Left hindlimb (tissue), 1 donor: ENCODE measurements around the gene IBTK.
"Not testable (repeated sequence)": the region's sequence is repeated elsewhere in the genome, so short reads cannot be mapped to it uniquely, and the experiment has no call there.

Experiments used
- DNase-seq: peaks from one replicate; pipeline ENCODE4 v3.0.0-alpha.2; 2018

IBTK gene

DNA sequence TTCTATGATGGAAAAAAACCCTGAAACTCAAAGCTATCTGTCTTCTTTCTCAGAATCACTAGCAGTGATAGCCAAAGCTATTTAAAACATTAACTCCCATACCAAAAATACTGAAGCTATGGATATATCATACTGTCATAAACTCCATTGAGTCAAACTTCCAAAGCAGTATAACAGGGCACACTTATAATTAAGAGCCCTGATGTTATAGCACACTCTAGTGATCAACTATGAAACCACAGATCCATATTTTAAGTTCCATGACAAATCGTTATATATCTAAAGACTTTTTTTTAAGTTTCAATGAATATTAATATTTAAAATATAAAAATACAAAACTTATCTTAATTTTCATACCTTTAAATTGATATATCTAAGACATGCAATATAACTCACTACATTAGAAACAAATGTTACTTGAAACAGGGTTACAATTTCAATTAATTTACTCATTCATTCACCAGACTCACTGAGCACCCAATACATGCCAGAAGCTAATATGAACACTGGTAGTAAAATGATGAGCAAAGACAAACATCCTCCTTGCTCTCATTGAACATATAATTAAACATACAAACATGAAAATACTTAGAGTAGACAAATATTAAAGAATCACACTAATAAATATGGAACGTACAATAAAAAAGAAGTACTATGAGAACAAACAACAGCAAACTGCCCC is 69.3 kb downstream of the IBTK start:
- no peak for DNase-seq

DNA sequence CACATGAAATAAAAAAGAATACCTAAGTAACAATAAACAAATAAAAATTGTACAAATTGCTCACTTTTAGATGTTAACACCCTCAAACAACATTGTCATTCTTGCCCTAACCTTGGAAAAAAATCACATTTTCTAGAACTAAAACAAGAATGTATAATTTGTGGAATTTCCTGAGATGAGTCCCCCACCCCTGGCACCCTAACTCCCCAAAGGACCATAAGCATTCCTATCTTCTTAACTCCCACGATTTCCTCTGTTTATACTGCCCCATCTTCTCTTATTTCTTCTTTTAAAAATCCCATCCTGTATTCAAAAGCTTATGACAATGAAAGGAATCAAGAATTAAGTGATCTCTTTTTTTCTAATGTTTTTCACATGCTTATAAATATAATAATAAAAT is 70.9 kb downstream of the IBTK start:
- no peak for DNase-seq

DNA sequence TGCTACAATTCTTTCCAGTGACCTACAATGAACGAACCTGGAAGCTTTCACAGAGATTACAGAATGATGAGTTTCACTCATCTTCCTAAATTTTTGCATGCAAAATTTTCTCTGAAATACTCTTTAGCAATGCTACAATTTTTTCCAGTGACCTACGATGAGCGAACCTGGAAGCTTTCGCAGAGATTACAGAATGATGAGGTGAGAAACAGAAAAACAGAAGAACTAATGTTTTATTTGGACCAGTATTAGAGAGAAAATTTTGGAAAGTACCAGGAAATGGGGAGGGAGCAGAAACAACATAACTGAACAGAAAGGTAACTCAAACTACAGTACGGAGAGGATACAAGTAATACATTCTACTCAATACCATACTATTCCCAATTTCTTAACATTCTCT is 75.0 kb downstream of the IBTK start:
- no peak for DNase-seq

DNA sequence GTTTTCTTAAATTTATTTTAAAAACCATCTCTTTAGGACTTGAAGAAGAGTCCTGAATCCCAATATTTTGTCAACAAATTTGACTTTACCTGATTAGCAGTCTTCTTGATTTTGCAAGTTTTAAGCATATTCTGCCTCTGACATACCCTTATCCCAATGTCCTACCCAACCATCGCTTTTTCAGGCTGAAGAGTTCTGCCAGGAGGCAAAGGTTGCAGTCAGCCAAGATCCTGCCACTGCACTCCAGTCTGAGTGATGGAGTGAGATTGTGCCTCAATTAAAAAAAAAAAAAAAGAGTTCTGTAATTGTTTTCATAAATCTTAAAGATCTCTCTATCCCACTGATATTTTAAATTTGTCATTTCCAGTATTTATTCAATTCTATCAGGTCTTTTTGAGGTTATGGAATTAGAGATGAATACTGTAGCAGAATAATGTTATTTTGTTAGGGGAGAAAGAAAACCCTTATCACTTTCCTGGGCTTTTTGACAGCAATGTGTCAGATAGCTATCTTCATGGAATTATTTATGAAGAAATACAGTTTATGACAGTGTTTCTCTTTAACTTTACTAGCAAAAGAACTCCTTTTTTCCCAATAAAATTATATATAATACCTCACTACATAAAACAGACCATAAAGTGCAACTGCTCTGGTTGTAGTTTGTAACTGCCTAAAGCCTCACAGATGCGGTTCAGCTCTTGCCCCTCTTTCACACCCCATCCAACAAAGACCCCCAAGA is 78.2 kb downstream of the IBTK start:
- no peak for DNase-seq

DNA sequence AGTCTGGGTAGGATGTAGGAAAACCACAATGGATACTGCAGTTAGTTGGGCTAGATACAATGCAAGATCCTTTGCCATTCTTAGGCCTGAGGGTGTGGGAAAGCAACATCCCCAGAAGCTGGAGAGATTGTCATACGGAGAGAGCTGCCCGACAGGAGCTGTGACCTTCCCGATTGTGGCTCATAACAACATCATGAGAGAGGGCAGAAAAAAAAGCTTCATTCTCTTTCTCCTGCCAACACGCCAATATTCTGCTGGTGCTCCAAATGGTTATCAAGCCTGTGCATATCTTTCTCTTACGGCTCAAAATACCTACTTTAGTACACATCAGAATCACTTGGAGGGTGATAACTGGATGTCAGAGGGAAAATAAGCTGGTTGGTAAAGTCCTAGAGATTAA is 81.1 kb downstream of the IBTK start:
- no peak for DNase-seq

DNA sequence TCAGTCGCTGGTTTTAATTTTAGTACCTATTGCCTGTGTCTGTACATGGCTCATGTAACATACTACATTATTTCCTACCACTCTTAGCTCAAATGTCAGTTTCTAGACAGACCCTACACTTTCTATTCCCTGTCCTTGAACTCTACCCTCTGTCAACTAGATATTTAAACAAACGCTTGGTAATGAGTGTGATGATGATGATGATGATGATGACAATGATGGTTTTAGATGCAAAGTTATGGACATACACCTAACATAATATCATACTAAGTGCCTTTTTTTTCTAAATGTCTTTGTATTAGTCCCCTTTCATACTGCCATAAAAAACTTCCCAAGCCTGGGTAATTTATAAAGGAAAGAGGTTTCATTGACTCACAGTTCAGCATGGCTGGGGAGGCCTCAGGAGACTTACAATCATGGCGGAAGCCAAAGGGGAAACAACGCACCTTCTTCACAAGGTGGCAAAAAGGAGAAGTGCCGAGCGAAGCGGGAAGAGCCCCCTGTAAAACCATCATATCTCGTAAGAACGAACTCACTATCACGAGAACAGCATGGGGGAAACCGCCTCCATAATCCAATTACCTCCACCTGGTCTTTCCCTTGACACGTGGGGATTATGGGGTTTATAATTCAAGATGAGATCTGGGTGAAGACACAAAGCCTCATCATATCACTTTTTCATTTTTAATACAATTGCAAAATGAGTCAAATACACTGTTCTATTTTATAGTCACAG is 87.1 kb downstream of the IBTK start:
- no peak for DNase-seq

DNA sequence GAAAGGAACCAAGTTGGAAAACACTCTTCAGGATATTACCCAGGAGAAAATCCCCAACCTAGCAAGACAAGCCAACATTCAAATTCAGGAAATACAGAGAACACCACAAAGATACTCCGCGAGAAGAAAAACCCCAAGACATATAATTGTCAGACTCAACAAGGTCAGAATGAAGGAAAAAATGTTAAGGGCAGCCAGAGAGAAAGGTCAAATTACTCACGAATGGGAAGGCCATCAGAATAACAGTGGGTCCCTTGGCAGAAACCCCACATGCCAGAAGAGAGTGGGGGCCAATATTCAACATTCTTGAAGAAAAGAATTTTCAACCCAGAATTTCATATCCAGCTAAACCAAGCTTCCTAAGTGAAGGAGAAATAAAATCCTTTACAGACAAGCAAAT is 94.8 kb downstream of the IBTK start:
- not testable (repeated sequence) for DNase-seq

DNA sequence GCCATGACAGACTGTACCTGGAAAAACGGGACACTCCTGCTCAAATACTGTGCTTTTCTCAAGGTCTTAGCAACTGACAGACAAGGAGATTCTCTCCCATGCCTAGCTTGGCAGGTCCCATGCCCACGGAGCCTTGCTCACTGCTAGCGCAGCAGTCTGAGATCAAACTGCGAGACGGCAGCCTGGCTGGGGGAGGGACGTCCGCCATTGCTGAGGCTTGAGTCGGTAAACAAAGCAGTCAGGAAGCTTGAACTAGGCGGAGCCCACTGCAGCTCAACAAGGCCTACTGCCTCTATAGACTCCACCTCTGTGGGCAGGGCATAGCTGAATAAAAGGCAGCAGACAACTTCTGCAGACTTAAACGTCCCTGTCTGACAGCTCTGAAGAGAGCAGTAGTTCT is 96.4 kb downstream of the IBTK start:
- DNase-seq: not testable (repeated sequence)

DNA sequence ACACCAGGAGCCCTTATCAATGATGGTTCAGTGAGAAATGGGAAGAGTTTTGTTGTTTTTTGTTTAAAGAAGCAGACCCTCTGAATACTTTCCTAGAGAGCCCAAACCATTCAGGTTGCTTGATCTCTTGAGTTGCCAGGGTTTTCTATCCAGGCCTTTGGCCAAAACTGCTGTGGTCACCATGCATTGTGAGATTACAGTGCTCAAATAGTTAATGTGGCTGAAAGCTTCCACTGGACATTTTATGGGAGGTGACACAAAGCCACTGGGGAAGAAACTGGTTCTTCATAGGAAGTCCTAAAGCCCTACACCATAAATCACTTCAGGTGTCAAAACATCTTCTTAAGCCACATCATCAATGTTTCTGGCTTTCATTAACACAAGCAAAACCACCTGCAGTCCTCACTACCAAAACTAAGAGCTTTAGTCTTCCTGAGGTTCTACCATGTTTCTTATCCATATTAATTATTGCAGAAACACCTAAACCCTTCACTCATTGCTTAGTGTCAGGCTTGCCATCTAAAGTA is 101.6 kb downstream of the IBTK start:
- DNase-seq: no peak

DNA sequence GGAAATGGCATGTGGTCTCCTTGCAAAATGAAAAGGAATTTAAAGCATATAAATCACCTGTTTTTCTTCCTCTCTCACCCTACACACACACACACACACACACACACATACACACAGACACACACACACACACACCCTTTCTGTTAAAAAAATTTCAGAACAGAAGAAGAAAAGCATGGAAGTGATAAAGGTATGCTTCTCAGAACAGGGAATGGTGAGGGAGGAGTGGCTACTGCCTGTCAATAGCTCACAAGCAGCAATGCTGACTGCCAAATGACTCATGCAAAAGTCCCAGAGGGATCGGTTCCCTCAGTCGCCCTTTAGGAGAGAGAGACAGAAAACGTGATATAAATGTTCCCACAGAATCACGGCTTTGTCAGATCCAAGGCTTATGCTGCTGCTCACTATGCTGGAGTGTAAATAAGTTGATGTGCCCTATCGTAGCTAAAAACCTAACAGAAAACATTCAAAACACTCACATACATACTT is 102.6 kb downstream of the IBTK start:
- peak; percentile 57 for DNase-seq

DNA sequence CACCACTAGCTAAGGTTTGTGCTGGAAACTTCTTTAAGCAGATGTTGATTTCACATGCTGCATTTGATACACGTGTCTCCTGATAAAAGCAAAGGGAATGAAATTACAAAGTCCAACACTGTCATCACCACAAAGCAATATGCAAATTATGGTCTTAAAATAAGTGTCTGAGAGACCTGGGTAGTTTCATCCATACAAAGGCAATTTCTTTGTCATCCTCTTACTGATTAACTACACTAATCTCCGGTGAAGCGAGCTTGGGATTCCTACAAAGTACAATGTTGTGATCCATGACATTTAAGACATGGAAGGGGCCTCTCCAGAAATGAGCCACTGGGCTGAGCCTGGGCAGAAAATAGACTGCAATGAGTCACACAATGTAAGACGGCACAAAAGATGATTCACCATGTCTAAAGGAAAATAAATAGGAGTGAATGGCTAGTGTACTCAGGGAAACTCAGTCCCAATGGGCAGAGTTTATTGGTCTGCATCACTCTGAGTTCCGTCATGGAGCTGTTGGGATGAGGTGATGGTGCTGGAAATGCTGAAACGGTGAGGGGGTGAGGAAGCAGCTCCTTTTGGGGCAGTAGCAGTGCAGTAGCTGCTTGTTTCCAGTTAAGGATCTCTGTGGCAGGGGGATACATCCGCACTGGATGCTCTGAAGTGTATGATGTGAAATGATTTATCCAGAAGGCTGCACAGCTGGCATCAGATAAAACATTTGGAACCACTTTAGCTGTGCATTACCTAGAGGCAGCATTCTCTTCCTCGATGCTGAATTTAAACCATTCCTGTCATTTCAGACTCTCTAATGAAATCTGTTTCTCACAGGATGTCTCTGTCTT is 103.3 kb downstream of the IBTK start:
- peak; percentile 78 for DNase-seq

DNA sequence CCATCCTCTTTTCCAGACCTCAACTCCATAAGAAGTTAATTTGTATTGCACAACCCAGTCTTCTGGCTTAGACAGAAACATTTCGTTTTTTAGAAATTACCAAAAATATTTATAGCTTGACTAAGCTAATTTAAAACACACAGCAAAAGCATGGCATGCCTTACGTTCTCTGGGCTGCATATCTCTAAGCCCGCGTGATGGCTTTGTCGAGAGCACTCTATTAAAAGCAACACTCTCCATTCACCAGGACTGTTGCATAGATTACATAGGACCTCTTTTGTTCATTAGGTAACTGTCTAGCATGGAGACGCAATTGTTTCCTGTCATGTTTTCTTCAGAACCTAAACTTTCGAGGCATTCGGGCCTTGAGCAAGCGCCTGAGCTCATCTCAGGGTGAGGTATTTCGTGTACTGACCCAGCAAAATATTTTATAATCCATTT is 104.5 kb downstream of the IBTK start:
- no peak for DNase-seq

DNA sequence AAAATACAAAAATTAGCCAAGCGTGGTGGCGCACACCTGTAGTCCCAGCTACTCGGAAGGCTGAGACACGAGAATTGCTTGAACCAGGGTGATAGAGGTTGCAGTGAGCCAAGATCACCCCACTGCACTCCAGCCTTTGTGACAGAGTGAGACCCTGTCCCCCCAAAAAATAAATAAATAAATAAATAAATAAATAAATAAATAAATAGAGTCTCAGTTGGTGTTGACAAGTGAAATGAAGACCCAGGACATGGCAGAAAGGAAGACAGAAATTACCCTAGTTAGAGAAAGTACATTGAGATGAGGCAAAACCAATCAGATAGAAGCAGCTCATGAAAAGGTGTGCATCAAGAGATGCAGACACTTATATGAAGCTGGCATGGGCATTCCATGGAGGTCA is 105.0 kb downstream of the IBTK start:
- no peak for DNase-seq

DNA sequence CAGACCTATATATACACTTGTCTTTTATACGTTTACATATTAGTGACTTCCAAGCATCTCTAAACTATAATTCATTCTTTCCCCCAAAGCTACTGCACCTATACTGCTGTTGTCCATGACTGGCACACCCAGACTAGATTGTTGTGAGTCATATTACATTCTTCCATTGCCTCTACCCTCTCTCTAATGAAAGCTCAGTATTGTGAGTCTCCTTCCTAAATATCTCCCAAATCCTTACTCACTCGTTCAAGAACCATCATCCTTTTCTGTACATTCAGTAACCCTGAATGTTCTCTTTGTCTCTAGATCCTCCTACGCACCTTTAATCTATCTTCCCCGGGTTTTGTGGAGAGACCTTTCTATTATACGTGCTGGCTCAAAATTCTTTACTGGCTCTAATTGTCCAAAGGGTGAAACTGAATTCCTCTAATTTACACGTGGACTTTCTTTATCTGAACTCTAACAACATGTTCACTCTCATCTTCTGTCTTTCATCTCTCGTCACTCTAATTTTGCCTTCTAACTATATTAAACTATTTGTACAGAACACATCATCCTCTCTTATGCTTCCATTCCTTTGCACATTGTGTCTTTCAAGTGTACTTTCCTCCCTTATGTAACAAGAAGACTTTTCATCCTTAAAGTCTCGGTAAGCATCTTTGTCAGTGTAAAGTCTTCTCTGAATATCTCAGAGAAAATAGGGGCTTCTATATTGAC is 109.3 kb downstream of the IBTK start:
- no peak for DNase-seq

DNA sequence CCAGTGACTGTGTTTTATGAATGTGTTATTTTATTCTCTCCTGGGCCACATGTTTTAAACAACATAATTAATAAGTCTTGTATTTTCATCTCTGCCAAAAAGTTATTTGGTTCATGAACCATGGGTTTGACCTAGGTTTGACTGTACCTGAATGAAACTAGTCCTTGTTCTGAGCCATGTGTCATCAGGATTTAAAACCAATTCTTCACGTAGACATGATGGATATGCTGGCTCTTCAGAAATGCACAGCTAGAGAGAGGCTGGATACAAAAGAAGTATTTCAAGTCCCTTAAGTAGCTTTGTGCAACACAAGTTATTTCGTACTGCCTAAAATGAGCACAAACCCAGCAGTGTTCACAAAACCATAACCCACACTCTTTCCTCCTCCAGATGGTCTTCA is 116.1 kb downstream of the IBTK start:
- no peak for DNase-seq

DNA sequence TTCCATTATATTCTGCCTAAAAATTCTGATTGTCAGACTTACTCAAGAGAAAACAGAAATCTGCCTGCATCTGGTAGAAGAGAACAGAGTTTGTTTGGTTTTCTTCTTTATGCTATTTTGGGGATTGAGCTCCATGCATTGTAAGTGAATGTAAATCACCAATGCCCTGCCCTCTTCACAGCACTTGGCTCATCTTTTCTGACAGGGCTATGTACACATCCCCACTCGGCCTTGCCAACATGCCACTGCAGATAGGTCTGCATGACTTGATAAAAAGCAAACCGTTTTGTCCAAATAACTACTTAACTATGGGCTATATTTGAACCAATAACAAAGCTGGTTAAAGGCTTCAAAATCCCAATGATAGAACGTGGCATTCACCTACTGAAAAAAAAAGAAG is 117.7 kb downstream of the IBTK start:
- no peak for DNase-seq

DNA sequence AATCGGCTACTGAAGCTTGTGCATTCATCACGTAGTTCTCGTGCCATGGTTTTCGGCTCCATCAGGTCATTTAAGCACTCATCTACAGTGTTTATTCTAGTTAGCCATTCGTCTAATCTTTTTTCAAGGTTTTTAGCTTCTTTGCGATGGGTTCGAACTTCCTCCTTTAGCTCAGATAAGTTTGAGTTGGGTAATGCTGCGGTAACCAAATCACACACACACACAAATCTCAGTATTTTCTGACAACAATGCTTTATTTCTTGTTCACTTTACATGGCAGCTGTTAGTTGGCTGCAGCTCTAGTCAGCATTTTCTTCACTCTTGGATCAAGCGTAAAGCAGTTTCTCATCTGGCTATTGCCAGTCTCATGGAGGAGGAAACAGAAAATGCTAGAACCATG is 118.6 kb downstream of the IBTK start:
- not testable (repeated sequence) for DNase-seq

DNA sequence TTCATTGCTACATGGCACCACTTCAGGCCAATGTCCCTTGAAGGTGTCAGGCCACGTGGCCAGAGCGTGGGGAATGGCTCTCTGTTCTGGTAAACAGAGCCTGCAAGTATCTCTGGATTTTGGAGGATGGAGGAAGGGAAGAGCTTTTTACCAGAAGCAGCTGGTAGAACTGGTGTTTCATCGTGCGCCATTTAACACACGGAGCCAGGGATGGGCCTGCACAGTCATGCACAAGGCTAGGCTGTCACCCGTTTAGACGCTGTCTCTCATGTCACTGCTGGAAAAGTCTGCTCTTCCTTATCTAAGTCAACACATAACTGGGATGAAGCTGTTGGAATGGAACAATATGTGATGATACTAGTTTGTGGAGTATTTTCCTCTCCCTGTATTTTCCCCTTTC is 123.9 kb downstream of the IBTK start:
- no peak for DNase-seq
